Activated CD8-positive, alpha-beta memory T cell treated with anti-CD3 and anti-CD28 coated beads, Interleukin-2, amount 50 U/mL, for 1 hour (primary cell): Measurements from ENCODE around the gene KCNH2.

ENCODE experiments used
- DNase-seq: peaks from one replicate; pipeline ENCODE4 v3.0.0-alpha.2; 2020; ENCODE audit errors: extremely low read depth

KCNH2 gene

GRCh38 chr7:150974468-150975391 lies 3.4 kb downstream of the KCNH2 start:
- DNase-seq: peak; percentile 50

- DNase-seq: no peak
These were observed 4.3 kb downstream of the KCNH2 start for GRCh38 chr7:150973571-150974451.

- no peak for DNase-seq
These were observed 5.4 kb downstream of the KCNH2 start for GRCh38 chr7:150972741-150973140.

GRCh38 chr7:150972023-150972468 lies 6.1 kb downstream of the KCNH2 start:
- no peak for DNase-seq

GRCh38 chr7:150971242-150972022 lies 6.7 kb downstream of the KCNH2 start:
- no peak for DNase-seq

- DNase-seq: no peak
These were observed 7.7 kb downstream of the KCNH2 start for GRCh38 chr7:150970424-150970823.

- no peak for DNase-seq
These were observed 8.6 kb downstream of the KCNH2 start for GRCh38 chr7:150969475-150969874.

- no peak for DNase-seq
These were observed 9.3 kb downstream of the KCNH2 start for GRCh38 chr7:150968734-150969372.

GRCh38 chr7:150968056-150968733 lies 9.9 kb downstream of the KCNH2 start:
- no peak for DNase-seq

- no peak for DNase-seq
These were observed 10.8 kb downstream of the KCNH2 start for GRCh38 chr7:150967349-150967748.

- no peak for DNase-seq
These were observed 12.1 kb downstream of the KCNH2 start for GRCh38 chr7:150966002-150966401.

GRCh38 chr7:150965273-150965830 lies 12.8 kb downstream of the KCNH2 start:
- no peak for DNase-seq

- no peak for DNase-seq
These were observed 13.5 kb downstream of the KCNH2 start for GRCh38 chr7:150964593-150965111.

GRCh38 chr7:150963707-150964559 lies 14.2 kb downstream of the KCNH2 start:
- DNase-seq: no peak

GRCh38 chr7:150962553-150963399 lies 15.3 kb downstream of the KCNH2 start:
- no peak for DNase-seq

- DNase-seq: no peak
These were observed 15.9 kb downstream of the KCNH2 start for GRCh38 chr7:150962290-150962552.

GRCh38 chr7:150961510-150962289 lies 16.4 kb downstream of the KCNH2 start:
- no peak for DNase-seq
